Prostate gland (tissue), 2 donors: ENCODE results near the gene JOSD1.

Source experiments
- POLR2AphosphoS5 ChIP-seq: sonication (generic); formaldehyde crosslinking; IDR thresholded peaks from one replicate; pipeline ENCODE4 v1.6.1; 2017; ENCODE audit warnings: antibody characterized with exemption
- TF ChIP-seq, protein P1 (sequence below), 4 experiments: fragments of 200-600 bp in 2 of 4; fragments of 450-650 bp in 2 of 4; sonication (generic) in 2 of 4; IDR thresholded peaks; 1 replicate in 3 of 4; 2 replicates in 1 of 4; pipeline ENCODE4 v1.5.1; 2016 to 2019; ENCODE audit warnings: antibody characterized with exemption in 4 of 4, mild to moderate bottlenecking in 2 of 4, moderate library complexity in 2 of 4

GRCh38 chr22:38733329-38733723 is 32.6 kb upstream of the JOSD1 start:
- no peak for TF ChIP-seq POLR2AphosphoS5
- TF ChIP-seq, protein P1, sequence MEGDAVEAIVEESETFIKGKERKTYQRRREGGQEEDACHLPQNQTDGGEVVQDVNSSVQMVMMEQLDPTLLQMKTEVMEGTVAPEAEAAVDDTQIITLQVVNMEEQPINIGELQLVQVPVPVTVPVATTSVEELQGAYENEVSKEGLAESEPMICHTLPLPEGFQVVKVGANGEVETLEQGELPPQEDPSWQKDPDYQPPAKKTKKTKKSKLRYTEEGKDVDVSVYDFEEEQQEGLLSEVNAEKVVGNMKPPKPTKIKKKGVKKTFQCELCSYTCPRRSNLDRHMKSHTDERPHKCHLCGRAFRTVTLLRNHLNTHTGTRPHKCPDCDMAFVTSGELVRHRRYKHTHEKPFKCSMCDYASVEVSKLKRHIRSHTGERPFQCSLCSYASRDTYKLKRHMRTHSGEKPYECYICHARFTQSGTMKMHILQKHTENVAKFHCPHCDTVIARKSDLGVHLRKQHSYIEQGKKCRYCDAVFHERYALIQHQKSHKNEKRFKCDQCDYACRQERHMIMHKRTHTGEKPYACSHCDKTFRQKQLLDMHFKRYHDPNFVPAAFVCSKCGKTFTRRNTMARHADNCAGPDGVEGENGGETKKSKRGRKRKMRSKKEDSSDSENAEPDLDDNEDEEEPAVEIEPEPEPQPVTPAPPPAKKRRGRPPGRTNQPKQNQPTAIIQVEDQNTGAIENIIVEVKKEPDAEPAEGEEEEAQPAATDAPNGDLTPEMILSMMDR (IDR thresholded peaks at IDR 0.05) = peak; percentile 51 to 78 (median 65)
